K562 (cell line): Measurements from ENCODE around the gene AGPAT4. TPM values are rescaled to one million over a fixed set of nuclear protein-coding genes. Genes with fewer than 3 reads are reported as not detected.

Experiments
- AFF4 ChIP-seq: sonication (generic); formaldehyde crosslinking; IDR thresholded peaks from 2 replicates; pipeline ENCODE4 v1.8.0; 2023; ENCODE audit warnings: mild to moderate bottlenecking, missing genetic modification reagents
- CBFA2T2 ChIP-seq: fragments of 450-650 bp; conservative IDR thresholded peaks from 2 replicates; pipeline ENCODE4 v1.6.1; 2017; ENCODE audit warnings: mild to moderate bottlenecking
- CBFA2T3 ChIP-seq: fragments of 450-650 bp; IDR thresholded peaks from 2 replicates; pipeline ENCODE4 v1.6.1; 2017
- CEBPB ChIP-seq: fragments of 450-650 bp; IDR thresholded peaks from 2 replicates; pipeline ENCODE4 v1.6.1; 2016; ENCODE audit warnings: missing genetic modification characterization, missing compliant biosample characterization
- CREBBP ChIP-seq: IDR thresholded peaks from one replicate; pipeline ENCODE4 v1.6.1; 2012; ENCODE audit warnings: low read depth, mild to moderate bottlenecking, control low read depth, inconsistent platforms, low read length
- FOXK1 ChIP-seq: sonication (generic); formaldehyde crosslinking; IDR thresholded peaks from 2 replicates; pipeline ENCODE4 v1.8.0; 2022; ENCODE audit warnings: missing genetic modification reagents, mild to moderate bottlenecking, borderline replicate concordance
- FOXP1 ChIP-seq: sonication (generic); formaldehyde crosslinking; IDR thresholded peaks from 2 replicates; pipeline ENCODE4 v1.8.0; 2022; ENCODE audit warnings: mild to moderate bottlenecking, missing genetic modification reagents
- HNRNPK ChIP-seq: fragments of 200-400 bp; formaldehyde crosslinking; IDR thresholded peaks from one replicate; pipeline ENCODE4 v1.6.1; 2018; ENCODE audit warnings: mild to moderate bottlenecking, low read depth, low read length; ENCODE audit not compliant: poor library complexity, severe bottlenecking
- HSF4 ChIP-seq: fragments of 250-450 bp; sonication (Bioruptor Pico); IDR thresholded peaks from 2 replicates; pipeline ENCODE4 v2.1.2; 2022; ENCODE audit warnings: mild to moderate bottlenecking, moderate library complexity, borderline replicate concordance
- ILF3 ChIP-seq: fragments of 450-650 bp; IDR thresholded peaks from 2 replicates; pipeline ENCODE4 v1.6.1; 2018; ENCODE audit warnings: antibody characterized with exemption, mild to moderate bottlenecking, moderate library complexity, borderline replicate concordance
- MED1 ChIP-seq: sonication (generic); formaldehyde crosslinking; IDR thresholded peaks from 2 replicates; pipeline ENCODE4 v1.8.1; 2023; ENCODE audit warnings: missing genetic modification reagents, borderline replicate concordance
- PCBP2 ChIP-seq: fragments of 200-400 bp; formaldehyde crosslinking; IDR thresholded peaks from 2 replicates; pipeline ENCODE4 v1.6.1; 2018; ENCODE audit warnings: low read length, low read depth, mild to moderate bottlenecking, moderate library complexity; ENCODE audit not compliant: poor library complexity, severe bottlenecking
- PRMT5 ChIP-seq: sonication (generic); formaldehyde crosslinking; IDR thresholded peaks from 2 replicates; pipeline ENCODE4 v1.5.0; 2020; ENCODE audit warnings: missing genetic modification reagents
- PRPF4 ChIP-seq: fragments of 200-400 bp; formaldehyde crosslinking; IDR thresholded peaks from one replicate; pipeline ENCODE4 v1.6.1; 2017; ENCODE audit warnings: low read length, low read depth, mild to moderate bottlenecking; ENCODE audit not compliant: insufficient read depth, poor library complexity, severe bottlenecking
- SAFB2 ChIP-seq: fragments of 200-400 bp; formaldehyde crosslinking; IDR thresholded peaks from 2 replicates; pipeline ENCODE4 v1.6.1; 2018; ENCODE audit warnings: borderline replicate concordance, low read length, low read depth, moderate library complexity; ENCODE audit not compliant: severe bottlenecking
- SETDB1 ChIP-seq: IDR thresholded peaks from one replicate; pipeline ENCODE4 v1.6.1; 2012; ENCODE audit warnings: low read length, control low read depth, inconsistent platforms
- STAT5A ChIP-seq: IDR thresholded peaks from 2 replicates; pipeline ENCODE4 v1.6.1; 2012; ENCODE audit warnings: low read length, inconsistent platforms, borderline replicate concordance
- TGIF2 ChIP-seq: sonication (generic); formaldehyde crosslinking; IDR thresholded peaks from 2 replicates; pipeline ENCODE4 v1.8.1; 2022; ENCODE audit warnings: mild to moderate bottlenecking, missing genetic modification reagents, moderate library complexity
- TRIM24 ChIP-seq, 2 experiments: fragments of 450-650 bp; IDR thresholded peaks; 2 replicates each; pipeline ENCODE4 v1.6.1; 2016
- ZEB2 ChIP-seq: fragments of 450-650 bp; IDR thresholded peaks from 2 replicates; pipeline ENCODE4 v1.6.1; 2016
- ZKSCAN1 ChIP-seq: fragments of 150-350 bp; IDR thresholded peaks from 2 replicates; pipeline ENCODE4 v1.6.1; 2016; ENCODE audit warnings: low read depth, low read length
- ZNF133 ChIP-seq: fragments of 250-450 bp; sonication (Bioruptor Pico); IDR thresholded peaks from 2 replicates; pipeline ENCODE4 v1.4.0; 2020; ENCODE audit warnings: mild to moderate bottlenecking
- ZNF224 ChIP-seq: sonication (generic); formaldehyde crosslinking; IDR thresholded peaks from 2 replicates; pipeline ENCODE4 v1.8.0; 2022; ENCODE audit warnings: mild to moderate bottlenecking, missing genetic modification reagents
- ZNF239 ChIP-seq: fragments of 250-450 bp; sonication (Bioruptor Pico); IDR thresholded peaks from 2 replicates; pipeline ENCODE4 v1.4.0; 2020; ENCODE audit warnings: mild to moderate bottlenecking
- ZNF436 ChIP-seq: fragments of 250-450, 450-650 bp; sonication (Bioruptor Pico); formaldehyde crosslinking; IDR thresholded peaks from 2 replicates; pipeline ENCODE4 v1.7.0; 2020; ENCODE audit warnings: mild to moderate bottlenecking
- polyA plus RNA-seq, 8 experiments: library from polyadenylated mRNA; depleted of rRNA in 4 of 8; stranded (reverse) in 5 of 8; unstranded in 3 of 8; fragments of >200 nt; fragmentation: Nextera tagmentation in 2 of 8; fragmentation: Illumina TruSeq in 1 of 8; extraction: Ambion mirVana in 2 of 8; extraction: Trizol in 1 of 8; gene quantifications; 2 replicates each; pipeline versions ENCODE4 v1.2.1 to v1.2.3, GENCODE V29; 2011 to 2014; ENCODE audit warnings: inconsistent platforms in 1 of 8, missing spikeins in 1 of 8
- total RNA-seq, 7 experiments: library from RNA; depleted of rRNA in 6 of 7; stranded (reverse); fragments of >200 nt in 6 of 7; fragmentation: Illumina TruSeq in 2 of 7; extraction: Trizol in 2 of 7; gene quantifications; 2 replicates each; pipeline versions ENCODE4 v1.2.1 to v1.2.3, GENCODE V29; 2011 to 2021; ENCODE audit warnings: low replicate concordance in 1 of 7
- TF ChIP-seq, protein P1 (sequence below): fragments of 250-450 bp; sonication (Bioruptor Pico); IDR thresholded peaks from 2 replicates; pipeline ENCODE4 v1.8.0; 2021; ENCODE audit warnings: moderate library complexity, mild to moderate bottlenecking, inconsistent platforms

Gene AGPAT4
- total and polyA plus RNA-seq, 9 of the 15 experiments (the other 6 are each of a cell fraction or from before 2014, with no cell fraction given) = 2.2 to 15.0 (median 5.7) TPM

GRCh38 chr6:161228921-161229591 lies 44.8 kb downstream of the AGPAT4 start (continued):
- TF ChIP-seq SETDB1 = no peak
- no peak for TF ChIP-seq PCBP2
- no peak for TF ChIP-seq PRMT5
- TF ChIP-seq ZNF239 = no peak
- TF ChIP-seq AFF4 = no peak
- no peak for TF ChIP-seq SAFB2
- no peak for TF ChIP-seq FOXK1 (CRISPR knock-in tag)
- TF ChIP-seq ZNF436 = no peak
- no peak for TF ChIP-seq TGIF2
- TF ChIP-seq HSF4 (CRISPR knock-in tag) = no peak
- no peak for TF ChIP-seq ILF3
- TF ChIP-seq CBFA2T3 = peak; percentile 62
- TF ChIP-seq CREBBP = no peak
- TF ChIP-seq CEBPB (tag) = no peak
- no peak; the same call in 1 of the 2 replicates for TF ChIP-seq CBFA2T2
- TF ChIP-seq MED1 (CRISPR knock-in tag) = no peak
- TF ChIP-seq ZEB2 = no peak
- TF ChIP-seq FOXP1 (CRISPR knock-in tag) = no peak
- TF ChIP-seq HNRNPK = no peak
- no peak for TF ChIP-seq PRPF4
- TF ChIP-seq ZNF133 (CRISPR knock-in tag) = no peak
- no peak for TF ChIP-seq STAT5A
- TF ChIP-seq ZKSCAN1 = no peak
- TF ChIP-seq, protein P1, sequence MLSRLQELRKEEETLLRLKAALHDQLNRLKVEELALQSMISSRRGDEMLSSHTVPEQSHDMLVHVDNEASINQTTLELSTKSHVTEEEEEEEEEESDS (CRISPR knock-in tag) = no peak
- TF ChIP-seq TRIM24 (IDR thresholded peaks at IDR 0.05) = no peak
- no peak for TF ChIP-seq ZNF224 (CRISPR knock-in tag)
